ENCODE data around the gene ABLIM3.

GRCh38 chr5:149300441-149300840, 159.1 kb downstream of the ABLIM3 start:
- TF ChIP-seq CTCF (IDR thresholded peaks at IDR 0.05; ENCODE audit: low read length) (no peak), EZH2phosphoT487 (IDR thresholded peaks at IDR 0.05; ENCODE audit: low read length) (no peak), EZH2 (optimal IDR thresholded peaks at IDR 0.05; ENCODE audit: low read depth, low read length) (no peak)

Data from MM.1S (cell line).